Muscle layer of colon (tissue), 2 donors: Measurements from ENCODE around the gene CMTM4.
"Not testable (repeated sequence)": the region's sequence is repeated elsewhere in the genome, so short reads cannot be mapped to it uniquely, and the experiment has no call there.

ENCODE experiments used
- H3K27ac ChIP-seq: one replicate; pipeline ENCODE4 v1.7.0; 2013; ENCODE audit warnings: low read depth, mild to moderate bottlenecking, low read length, moderate library complexity
- H3K27me3 ChIP-seq, 2 donors: one replicate each; pipeline ENCODE4 v1.7.0; 2013; ENCODE audit warnings: low read length in 2 of 2, mild to moderate bottlenecking in 2 of 2; ENCODE audit not compliant: insufficient read depth in 2 of 2, control insufficient read depth in 1 of 2
- H3K36me3 ChIP-seq: one replicate; pipeline ENCODE4 v1.7.0; 2013; ENCODE audit warnings: mild to moderate bottlenecking, low read length; ENCODE audit not compliant: insufficient read depth
- H3K4me1 ChIP-seq: one replicate; pipeline ENCODE4 v1.7.0; 2013; ENCODE audit warnings: mild to moderate bottlenecking, low read length; ENCODE audit not compliant: insufficient read depth
- H3K4me3 ChIP-seq, 2 donors: one replicate each; pipeline ENCODE4 v1.7.0; 2013; ENCODE audit warnings: low read length in 2 of 2, low read depth in 1 of 2, mild to moderate bottlenecking in 1 of 2, moderate library complexity in 1 of 2
- H3K9ac ChIP-seq: one replicate; pipeline ENCODE4 v1.7.0; 2013; ENCODE audit warnings: low read length
- H3K9me3 ChIP-seq: one replicate; pipeline ENCODE4 v1.7.0; 2013; ENCODE audit warnings: mild to moderate bottlenecking, low read length
- donor health status: abdominal sarcoma.
- donor health status: Adenocarcinoma of cecum.

CMTM4 gene

GRCh38 chr16:66567270-66567669 lies 129.3 kb downstream of the CMTM4 start:
- H3K9me3 ChIP-seq, H3K27ac ChIP-seq, H3K4me1 ChIP-seq, H3K36me3 ChIP-seq, H3K27me3 ChIP-seq, H3K4me3 ChIP-seq, H3K9ac ChIP-seq: not testable (repeated sequence)

GRCh38 chr16:66566051-66566901 lies 130.3 kb downstream of the CMTM4 start, which contains the start of gene CMTM1:
Gene CMTM1 (plus strand): TSS chr16:66566439. CDS start chr16:66566514, 75 bp downstream.
- Histone ChIP-seq H3K27ac (no peak within 1 kb of the TSS), H3K27me3 (no peaks in the 10 kb centered on the region), H3K9me3 (no peaks in the 10 kb centered on the region), H3K36me3 (peaks cover 4% of the 10 kb centered on the region), H3K4me3 (no peak within 1 kb of the TSS), H3K9ac (no peak within 1 kb of the TSS), H3K4me1 (no peaks in the 10 kb centered on the region)
